Natural killer cell treated with Interleukin-12 subunit alpha and Interleukin-12 subunit beta and Interleukin-15 and Interleukin-18, amount 100 ng/mL, for 72 hours (primary cell): ENCODE measurements around the gene ZDHHC7. TPM values are rescaled to one million over a fixed set of nuclear protein-coding genes. Genes with fewer than 3 reads are reported as not detected.
"Not testable (repeated sequence)": the region's sequence is repeated elsewhere in the genome, so short reads cannot be mapped to it uniquely, and the experiment has no call there.

Experiments used
- ATAC-seq, 2 donors: fragments of 150-1000 bp; cut with Tn5 transposase in 1 of 2; sonication (Bioruptor Pico), chemical (Tn5 transposase) in 1 of 2; 2 replicates each; pipeline ENCODE4 v1.10.0; 2021
- DNase-seq: peaks from one replicate; pipeline ENCODE4 v3.0.0; 2022; ENCODE audit warnings: low spot score
- H3K27ac Mint-ChIP-seq, 2 donors: 1 replicate in 1 of 2; 2 replicates in 1 of 2; pipeline ENCODE4 v1.8.0; 2022; ENCODE audit warnings: mixed read lengths in 2 of 2, mild to moderate bottlenecking in 1 of 2, moderate library complexity in 1 of 2
- H3K27me3 Mint-ChIP-seq, 2 donors: 1 replicate in 1 of 2; 2 replicates in 1 of 2; pipeline ENCODE4 v1.8.0; 2022; ENCODE audit warnings: mixed read lengths in 2 of 2
- H3K36me3 Mint-ChIP-seq: one replicate; pipeline ENCODE4 v1.8.0; 2022; ENCODE audit warnings: mixed read lengths
- H3K4me1 Mint-ChIP-seq, 2 donors: 1 replicate in 1 of 2; 2 replicates in 1 of 2; pipeline ENCODE4 v1.8.0; 2022; ENCODE audit warnings: low read depth in 2 of 2, mixed read lengths in 2 of 2, mild to moderate bottlenecking in 1 of 2
- H3K4me3 Mint-ChIP-seq: one replicate; pipeline ENCODE4 v1.8.0; 2022; ENCODE audit warnings: mixed read lengths
- H3K9me3 Mint-ChIP-seq: 2 replicates; pipeline ENCODE4 v1.8.0; 2022; ENCODE audit warnings: mixed read lengths
- total RNA-seq, 2 donors: library from RNA; stranded (reverse); gene quantifications; one replicate each; pipeline ENCODE4 v1.2.3, GENCODE V29; 2022

Gene ZDHHC7
- 10 to 100 TPM; 28.5 to 43.9 TPM for total RNA-seq

- H3K4me3 Mint-ChIP-seq: peak within 1 kb of the TSS; percentile 98
- H3K36me3 Mint-ChIP-seq: no peaks in the 10 kb centered on the region
- peaks cover 24 to 29% of the 10 kb centered on the region in 2 donors for H3K4me1 Mint-ChIP-seq
- peak within 1 kb of the TSS; percentile 95 to 97 for H3K27ac Mint-ChIP-seq
- peak; percentile 97 to 98 for ATAC-seq
- H3K9me3 Mint-ChIP-seq: no peaks in the 10 kb centered on the region
- H3K27me3 Mint-ChIP-seq: no peaks in the 10 kb centered on the region
- DNase-seq: peak; percentile 88
Observed at GRCh38 chr16:85010931-85011845, at the start of gene ZDHHC7. ZDHHC7 (minus strand) TSS chr16:85011535; CDS start chr16:84990618, 20,917 bp downstream.

- ATAC-seq: no peak
- peaks cover 9 to 15% of the 10 kb centered on the region in 2 donors for H3K27me3 Mint-ChIP-seq
- no peaks in the 10 kb centered on the region for H3K36me3 Mint-ChIP-seq
- H3K27ac Mint-ChIP-seq: no peak overlapping the region
- DNase-seq: no peak
- peaks cover 29 to 31% of the 10 kb centered on the region in 2 donors for H3K4me1 Mint-ChIP-seq
- H3K9me3 Mint-ChIP-seq: no peaks in the 10 kb centered on the region
- H3K4me3 Mint-ChIP-seq: no peak overlapping the region
Observed at GRCh38 chr16:85058909-85059308, 47.6 kb upstream of the ZDHHC7 start.

- Mint-ChIP-seq H3K4me1 (peaks cover 29 to 31% of the 10 kb centered on the region in 2 donors), H3K4me3 (peak overlapping the region; percentile 34), H3K27me3 (peaks cover 9 to 15% of the 10 kb centered on the region in 2 donors), H3K36me3 (no peaks in the 10 kb centered on the region), H3K9me3 (no peaks in the 10 kb centered on the region), H3K27ac (peak overlapping the region in 1 of 2 donors; percentile 35)
- peak; percentile 26 for DNase-seq
- no peak for ATAC-seq
Observed at GRCh38 chr16:85057948-85058347, 46.6 kb upstream of the ZDHHC7 start.

GRCh38 chr16:85057212-85057889 is 46.0 kb upstream of the ZDHHC7 start:
- peak overlapping the region; percentile 88 for H3K4me3 Mint-ChIP-seq
- H3K9me3 Mint-ChIP-seq: no peaks in the 10 kb centered on the region
- H3K27me3 Mint-ChIP-seq: peaks cover 9 to 15% of the 10 kb centered on the region in 2 donors
- peak overlapping the region; percentile 78 for H3K27ac Mint-ChIP-seq
- DNase-seq: peak; percentile 44
- no peaks in the 10 kb centered on the region for H3K36me3 Mint-ChIP-seq
- no peak for ATAC-seq
- peaks cover 29 to 31% of the 10 kb centered on the region in 2 donors for H3K4me1 Mint-ChIP-seq

- ATAC-seq (no peak), DNase-seq (peak; percentile 38)
- Mint-ChIP-seq H3K9me3 (no peaks in the 10 kb centered on the region), H3K4me3 (peak overlapping the region; percentile 88), H3K4me1 (peaks cover 29 to 31% of the 10 kb centered on the region in 2 donors), H3K27ac (peak overlapping the region; percentile 78), H3K27me3 (peaks cover 9 to 14% of the 10 kb centered on the region in 2 donors), H3K36me3 (no peaks in the 10 kb centered on the region)
Observed at GRCh38 chr16:85056211-85056748, 44.9 kb upstream of the ZDHHC7 start.

GRCh38 chr16:85055493-85056210 is 44.3 kb upstream of the ZDHHC7 start:
- DNase-seq: peak; percentile 83
- Mint-ChIP-seq H3K9me3 (no peaks in the 10 kb centered on the region), H3K4me3 (peak overlapping the region; percentile 88), H3K4me1 (peaks cover 30 to 31% of the 10 kb centered on the region in 2 donors), H3K27ac (peak overlapping the region; percentile 78), H3K27me3 (peaks cover 9 to 13% of the 10 kb centered on the region in 2 donors), H3K36me3 (no peaks in the 10 kb centered on the region)
- ATAC-seq: peak; percentile 97 to 99

- Mint-ChIP-seq H3K9me3 (no peaks in the 10 kb centered on the region), H3K27me3 (peaks cover 9 to 13% of the 10 kb centered on the region in 2 donors), H3K4me3 (peak overlapping the region; percentile 88), H3K36me3 (no peaks in the 10 kb centered on the region), H3K27ac (peak overlapping the region; percentile 78), H3K4me1 (peaks cover 31 to 32% of the 10 kb centered on the region in 2 donors)
- ATAC-seq (no peak), DNase-seq (peak; percentile 2)
Observed at GRCh38 chr16:85054948-85055492, 43.7 kb upstream of the ZDHHC7 start.

GRCh38 chr16:85054321-85054720 is 43.0 kb upstream of the ZDHHC7 start:
- peaks cover 32 to 35% of the 10 kb centered on the region in 2 donors for H3K4me1 Mint-ChIP-seq
- peak; percentile 20 for DNase-seq
- not testable (repeated sequence) for H3K4me3 Mint-ChIP-seq, H3K27ac Mint-ChIP-seq, H3K9me3 Mint-ChIP-seq, ATAC-seq, H3K36me3 Mint-ChIP-seq
- peaks cover 9 to 15% of the 10 kb centered on the region in 2 donors for H3K27me3 Mint-ChIP-seq

GRCh38 chr16:85052536-85052935 is 41.2 kb upstream of the ZDHHC7 start:
- Mint-ChIP-seq H3K9me3 (no peaks in the 10 kb centered on the region), H3K4me1 (peaks cover 27 to 31% of the 10 kb centered on the region in 2 donors), H3K4me3 (no peak overlapping the region), H3K27ac (no peak overlapping the region), H3K36me3 (no peaks in the 10 kb centered on the region), H3K27me3 (peaks cover 4 to 14% of the 10 kb centered on the region in 2 donors)
- peak; percentile 12 for DNase-seq
- ATAC-seq: no peak

GRCh38 chr16:85051683-85052082 is 40.3 kb upstream of the ZDHHC7 start:
- H3K27ac Mint-ChIP-seq: no peak overlapping the region
- no peak for DNase-seq
- no peak overlapping the region for H3K4me3 Mint-ChIP-seq
- peaks cover 20 to 22% of the 10 kb centered on the region in 2 donors for H3K4me1 Mint-ChIP-seq
- no peaks in the 10 kb centered on the region for H3K9me3 Mint-ChIP-seq
- H3K36me3 Mint-ChIP-seq: no peaks in the 10 kb centered on the region
- peaks cover 0 to 10% of the 10 kb centered on the region in 2 donors for H3K27me3 Mint-ChIP-seq
- ATAC-seq: no peak

- Mint-ChIP-seq H3K36me3 (no peaks in the 10 kb centered on the region), H3K27ac (no peak overlapping the region), H3K4me3 (no peak overlapping the region), H3K4me1 (peaks cover 17% of the 10 kb centered on the region in 2 donors), H3K9me3 (no peaks in the 10 kb centered on the region), H3K27me3 (peaks cover 0 to 16% of the 10 kb centered on the region in 2 donors)
- no peak for ATAC-seq
- no peak for DNase-seq
Observed at GRCh38 chr16:85051067-85051581, 39.8 kb upstream of the ZDHHC7 start.

GRCh38 chr16:85049706-85050305 is 38.5 kb upstream of the ZDHHC7 start:
- Mint-ChIP-seq H3K27me3 (peaks cover 0 to 18% of the 10 kb centered on the region in 2 donors), H3K9me3 (no peaks in the 10 kb centered on the region), H3K36me3 (no peaks in the 10 kb centered on the region), H3K27ac (no peak overlapping the region), H3K4me1 (peaks cover 4 to 5% of the 10 kb centered on the region in 2 donors), H3K4me3 (no peak overlapping the region)
- no peak for ATAC-seq
- no peak for DNase-seq
